CD4-positive, alpha-beta T cell (primary cell): ENCODE results near the gene LRRC8D. TPM values are rescaled to one million over a fixed set of nuclear protein-coding genes. Genes with fewer than 3 reads are reported as not detected.

Experiments used
- ATAC-seq: fragments of 200-7000 bp; cut with Tn5 transposase; one replicate; pipeline ENCODE4 v1.10.0; 2022; ENCODE audit warnings: mild to moderate bottlenecking; ENCODE audit not compliant: poor library complexity
- CTCF ChIA-PET: fragments of 350-600 bp; sonication (Branson Sonifier 250); formaldehyde crosslinking; loops from one replicate; lab custom pipeline; 2021; ENCODE audit warnings: antibody characterized with exemption, inconsistent platforms; lab: Charles Lee
- POLR2A ChIA-PET: fragments of 350-600 bp; sonication (Branson Sonifier 250); formaldehyde crosslinking; loops from one replicate; lab custom pipeline; 2021; ENCODE audit warnings: antibody characterized with exemption, inconsistent platforms; lab: Charles Lee
- DNase-seq, 14 experiments: peaks; one replicate each; pipeline ENCODE4 v3.0.0-alpha.2; 2013 to 2020; ENCODE audit warnings: mixed read lengths in 2 of 14
- H3K27ac ChIP-seq, 2 donors: one replicate each; pipeline versions ENCODE4 v1.5.1 to v1.7.0; 2013; ENCODE audit warnings: low read length in 2 of 2, low read depth in 1 of 2, mild to moderate bottlenecking in 1 of 2
- H3K27me3 ChIP-seq, 2 experiments: 1 replicate in 1 of 2; 2 replicates in 1 of 2; pipeline versions ENCODE4 v1.6.1 to v1.7.0; 2013; ENCODE audit warnings: low read length in 2 of 2, control low read depth in 1 of 2, mild to moderate bottlenecking in 1 of 2, moderate library complexity in 1 of 2; ENCODE audit not compliant: insufficient read depth in 2 of 2, control insufficient read depth in 1 of 2
- H3K36me3 ChIP-seq: one replicate; pipeline ENCODE4 v1.6.1; 2013; ENCODE audit warnings: low read length, control low read depth; ENCODE audit not compliant: insufficient read depth
- H3K4me1 ChIP-seq: one replicate; pipeline ENCODE4 v1.6.1; 2013; ENCODE audit warnings: low read length, control low read depth; ENCODE audit not compliant: insufficient read depth
- H3K4me3 ChIP-seq: one replicate; pipeline ENCODE4 v1.5.1; 2013; ENCODE audit warnings: mild to moderate bottlenecking, low read length, moderate library complexity
- H3K9me3 ChIP-seq, 2 experiments: 1 replicate in 1 of 2; 2 replicates in 1 of 2; pipeline versions ENCODE4 v1.6.1 to v1.7.0; 2013; ENCODE audit warnings: low read length in 2 of 2, mild to moderate bottlenecking in 2 of 2, control low read depth in 1 of 2, moderate library complexity in 1 of 2; ENCODE audit not compliant: control insufficient read depth in 1 of 2, insufficient read depth in 1 of 2
- H3K27ac Mint-ChIP-seq: one replicate; pipeline ENCODE4 v1.8.0; 2020; ENCODE audit warnings: mixed read lengths
- H3K27me3 Mint-ChIP-seq: one replicate; pipeline ENCODE4 v1.8.0; 2021; ENCODE audit warnings: mixed read lengths
- H3K36me3 Mint-ChIP-seq: one replicate; pipeline ENCODE4 v1.8.0; 2021; ENCODE audit warnings: low read depth, mixed read lengths
- H3K4me1 Mint-ChIP-seq: one replicate; pipeline ENCODE4 v1.8.0; 2021; ENCODE audit warnings: low read depth, mixed read lengths
- H3K4me3 Mint-ChIP-seq: one replicate; pipeline ENCODE4 v1.8.0; 2020; ENCODE audit warnings: mild to moderate bottlenecking, mixed read lengths
- H3K9me3 Mint-ChIP-seq: one replicate; pipeline ENCODE4 v1.8.0; 2020; ENCODE audit warnings: mixed read lengths
- intact Hi-C, 2 experiments: fragments of 100-400 bp; cut with DNase I in 1 of 2; cut with micrococcal nuclease in 1 of 2; formaldehyde crosslinking; loops; one replicate each; pipeline versions ENCODE4 v1.15.1 to v1.9.0; 2023 to 2025; cut with DNase I, micrococcal nuclease
- total RNA-seq, 174 experiments: library from RNA in 2 of 174; stranded (reverse) in 2 of 174; gene quantifications; one replicate each; pipeline ENCODE4 v1.2.3 and lab custom pipeline; 2021 to 2026
- TF ChIP-seq, protein P1 (sequence below): fragments of 200-600 bp; IDR thresholded peaks from one replicate; pipeline ENCODE4 v1.8.0; 2022; ENCODE audit warnings: antibody characterized with exemption, mild to moderate bottlenecking

The LRRC8D gene
- total RNA-seq, 2 experiments from 2014 or later: 15.5 to 18.2 TPM

DNA sequence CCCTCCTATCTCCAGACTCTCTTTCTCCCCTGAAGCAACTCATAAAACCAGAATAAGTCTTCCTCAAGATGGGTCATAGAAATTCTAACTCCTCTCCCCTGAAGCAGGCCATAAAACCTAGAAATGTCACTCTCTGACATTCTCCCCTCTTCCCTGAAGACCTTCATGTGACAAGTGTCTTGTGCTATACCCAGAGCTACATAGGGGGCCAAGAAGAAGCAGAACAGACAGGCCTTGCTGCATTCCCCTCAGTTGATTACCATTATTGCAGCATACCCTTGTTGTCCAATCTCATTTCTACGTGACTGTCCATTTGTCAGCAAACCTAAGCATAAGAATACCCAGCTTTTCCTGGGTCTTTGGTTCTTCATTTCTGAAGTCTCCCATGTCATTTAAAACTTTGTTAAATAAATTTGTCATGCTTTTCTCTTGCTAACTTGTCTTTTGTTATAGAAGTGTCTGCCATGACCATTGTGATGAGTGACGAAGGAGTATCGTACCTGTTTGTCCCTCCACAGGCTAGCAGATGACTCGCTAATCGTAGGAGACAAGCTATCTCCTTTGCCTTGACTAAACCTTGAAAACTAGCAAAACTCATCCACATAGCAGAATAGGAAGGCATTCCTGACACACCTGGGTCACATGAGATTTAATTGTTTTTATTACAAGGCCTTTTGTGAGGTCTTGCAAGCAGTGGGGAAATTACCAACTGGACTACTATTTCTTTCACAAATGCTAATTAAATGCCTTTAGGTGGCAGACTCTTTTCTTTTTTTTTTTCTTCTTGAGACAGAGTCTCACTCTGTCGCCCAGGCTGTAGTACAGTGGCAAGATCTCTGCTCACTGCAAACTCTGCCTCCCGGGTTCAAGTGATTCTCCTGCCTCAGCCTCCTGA is 134.7 kb downstream of the LRRC8D start:
- no peak overlapping the region for H3K27ac Mint-ChIP-seq
- H3K4me1 Mint-ChIP-seq: peaks cover 41% of the 10 kb centered on the region
- Histone ChIP-seq H3K27me3 (no peaks in the 10 kb centered on the region), H3K9me3 (no peaks in the 10 kb centered on the region), H3K36me3 (no peaks in the 10 kb centered on the region), H3K4me1 (peaks cover 11% of the 10 kb centered on the region), H3K27ac (no peak overlapping the region), H3K4me3 (no peak overlapping the region)
- ChIA-PET CTCF (interaction anchor here (0.7 kb wide), 1 partner anchor 14 kb away, joined by 3 read pairs; no protein-coding TSS in a partner anchor), POLR2A (interaction anchor here (0.6 kb wide), 1 partner anchor 112 kb away, joined by 3 read pairs; no protein-coding TSS in a partner anchor)
- no peak overlapping the region for H3K4me3 Mint-ChIP-seq
- intact Hi-C loops: loop anchor here in 1 of 2 experiments (5.0 kb wide), 1 partner anchor 48 kb away; no protein-coding TSS in a partner anchor
- no peaks in the 10 kb centered on the region for H3K27me3 Mint-ChIP-seq
- ATAC-seq (no peak), DNase-seq (no peak)
- TF ChIP-seq, protein P1, sequence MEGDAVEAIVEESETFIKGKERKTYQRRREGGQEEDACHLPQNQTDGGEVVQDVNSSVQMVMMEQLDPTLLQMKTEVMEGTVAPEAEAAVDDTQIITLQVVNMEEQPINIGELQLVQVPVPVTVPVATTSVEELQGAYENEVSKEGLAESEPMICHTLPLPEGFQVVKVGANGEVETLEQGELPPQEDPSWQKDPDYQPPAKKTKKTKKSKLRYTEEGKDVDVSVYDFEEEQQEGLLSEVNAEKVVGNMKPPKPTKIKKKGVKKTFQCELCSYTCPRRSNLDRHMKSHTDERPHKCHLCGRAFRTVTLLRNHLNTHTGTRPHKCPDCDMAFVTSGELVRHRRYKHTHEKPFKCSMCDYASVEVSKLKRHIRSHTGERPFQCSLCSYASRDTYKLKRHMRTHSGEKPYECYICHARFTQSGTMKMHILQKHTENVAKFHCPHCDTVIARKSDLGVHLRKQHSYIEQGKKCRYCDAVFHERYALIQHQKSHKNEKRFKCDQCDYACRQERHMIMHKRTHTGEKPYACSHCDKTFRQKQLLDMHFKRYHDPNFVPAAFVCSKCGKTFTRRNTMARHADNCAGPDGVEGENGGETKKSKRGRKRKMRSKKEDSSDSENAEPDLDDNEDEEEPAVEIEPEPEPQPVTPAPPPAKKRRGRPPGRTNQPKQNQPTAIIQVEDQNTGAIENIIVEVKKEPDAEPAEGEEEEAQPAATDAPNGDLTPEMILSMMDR: no peak
- H3K36me3 Mint-ChIP-seq: no peaks in the 10 kb centered on the region
- H3K9me3 Mint-ChIP-seq: no peaks in the 10 kb centered on the region

DNA sequence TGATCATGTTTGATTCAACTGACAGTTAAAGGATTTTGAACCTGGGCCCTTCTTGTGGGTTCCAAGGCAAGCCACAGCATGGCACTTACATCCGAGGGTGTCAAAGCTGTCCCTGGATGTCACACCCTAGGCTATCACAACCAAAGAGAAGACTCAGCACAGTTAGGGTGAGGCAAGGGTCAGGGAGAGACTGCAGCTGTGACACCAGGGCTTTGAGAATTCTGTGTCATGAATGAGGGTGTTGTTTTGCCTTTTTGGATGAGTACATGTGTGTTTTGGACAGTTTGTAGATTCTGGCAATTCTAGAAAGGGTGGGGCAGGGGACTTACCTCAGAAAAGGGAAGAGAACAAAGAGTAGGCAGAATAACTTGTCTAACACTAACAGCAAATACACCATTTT is 136.3 kb downstream of the LRRC8D start:
- Mint-ChIP-seq H3K4me3 (peak overlapping the region; percentile 73), H3K27ac (peak overlapping the region; percentile 45), H3K9me3 (no peaks in the 10 kb centered on the region), H3K4me1 (peaks cover 42% of the 10 kb centered on the region), H3K36me3 (no peaks in the 10 kb centered on the region), H3K27me3 (no peaks in the 10 kb centered on the region)
- peak; percentile 87 for ATAC-seq
- TF ChIP-seq, protein P1: no peak
- H3K27ac ChIP-seq: no peak overlapping the region
- peaks cover 11% of the 10 kb centered on the region for H3K4me1 ChIP-seq
- ChIA-PET CTCF (interaction anchor here (1.0 to 1.6 kb wide), 2 partner anchors 114 to 152 kb away, joined by 3 read pairs; no protein-coding TSS in a partner anchor), POLR2A (interaction anchor here (1.0 to 2.2 kb wide), 2 partner anchors 114 to 135 kb away, joined by 3 to 6 read pairs; no protein-coding TSS in a partner anchor)
- intact Hi-C loops: loop anchor here in 1 of 2 experiments (5.0 kb wide), 1 partner anchor 50 kb away; no protein-coding TSS in a partner anchor
- H3K36me3 ChIP-seq: no peaks in the 10 kb centered on the region
- DNase-seq: peak in 7 of 14 experiments; percentile 2 to 27 (median 11)
- H3K4me3 ChIP-seq: no peak overlapping the region
- no peaks in the 10 kb centered on the region for H3K27me3 ChIP-seq
- H3K9me3 ChIP-seq: no peaks in the 10 kb centered on the region

DNA sequence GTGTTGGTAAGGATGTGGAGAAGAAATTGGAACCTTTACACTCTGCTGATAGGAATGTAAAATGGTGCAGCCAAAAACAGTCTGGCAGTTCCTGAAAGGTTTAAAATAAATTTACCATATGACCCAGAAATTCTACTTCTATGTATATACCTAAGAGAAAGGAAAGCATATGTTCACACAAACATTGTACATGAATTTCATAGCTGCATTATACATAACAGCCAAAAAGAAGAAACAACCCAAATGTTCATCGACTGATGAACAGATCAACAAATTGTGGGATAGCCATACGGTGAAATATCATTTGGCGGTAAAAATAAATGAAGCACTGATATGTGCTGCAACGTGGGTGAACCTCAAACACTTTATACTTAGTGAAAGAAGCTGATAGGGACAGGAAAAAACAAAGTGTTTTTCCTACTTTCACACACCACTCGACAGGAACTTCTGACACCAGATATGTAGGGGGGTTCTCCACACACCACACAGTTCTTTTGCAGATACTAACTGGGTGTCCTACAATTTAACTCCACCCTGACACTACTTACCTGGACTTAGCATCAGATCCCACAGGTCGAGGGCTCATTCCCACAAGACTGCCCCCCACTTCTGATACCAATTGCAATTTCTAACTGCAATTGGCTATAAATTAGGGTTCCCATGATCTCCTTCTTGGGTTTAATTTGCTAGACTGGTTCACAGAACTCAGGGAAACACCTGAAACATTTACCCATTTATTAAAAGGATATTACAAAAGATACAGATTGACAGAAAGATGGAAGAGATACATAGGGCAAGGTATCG is 138.2 kb downstream of the LRRC8D start:
- CTCF ChIA-PET: no interaction called here

More for the DNA sequence above, 138.2 kb downstream of the LRRC8D start:
- H3K9me3 Mint-ChIP-seq: no peaks in the 10 kb centered on the region
- H3K4me3 Mint-ChIP-seq: no peak overlapping the region
- Histone ChIP-seq H3K27me3 (no peaks in the 10 kb centered on the region), H3K4me1 (peaks cover 8% of the 10 kb centered on the region), H3K36me3 (no peaks in the 10 kb centered on the region), H3K9me3 (no peaks in the 10 kb centered on the region), H3K27ac (no peak overlapping the region), H3K4me3 (no peak overlapping the region)
- DNase-seq (no peak), ATAC-seq (no peak)
- TF ChIP-seq, protein P1: no peak
- no peaks in the 10 kb centered on the region for H3K36me3 Mint-ChIP-seq
- intact Hi-C loops: loop anchor here in 1 of 2 experiments (5.0 kb wide), 1 partner anchor 52 kb away; no protein-coding TSS in a partner anchor
- H3K4me1 Mint-ChIP-seq: peaks cover 44% of the 10 kb centered on the region
- no peak overlapping the region for H3K27ac Mint-ChIP-seq
- POLR2A ChIA-PET: interaction anchor here (2.2 kb wide), 1 partner anchor 137 kb away, joined by 6 read pairs; no protein-coding TSS in a partner anchor
- peaks cover 7% of the 10 kb centered on the region for H3K27me3 Mint-ChIP-seq
